Endodermal cell (in vitro differentiated cells): ENCODE results near the gene DHRS4L2. TPM values are rescaled to one million over a fixed set of nuclear protein-coding genes. Genes with fewer than 3 reads are reported as not detected.
A peak's percentile ranks its signal among the peaks of the same experiment; 100 is the strongest.
"Not testable (repeated sequence)": the region's sequence is repeated elsewhere in the genome, so short reads cannot be mapped to it uniquely, and the experiment has no call there.

ENCODE experiments used
- DNase-seq: peaks from one replicate; pipeline ENCODE4 v3.0.0-alpha.2; 2017
- H3K27ac ChIP-seq: 2 replicates; pipeline ENCODE4 v1.5.1; 2013; ENCODE audit warnings: mild to moderate bottlenecking, low read depth, low read length, moderate library complexity
- H3K27me3 ChIP-seq: 2 replicates; pipeline ENCODE4 v1.6.1; 2013; ENCODE audit warnings: mild to moderate bottlenecking, low read length, moderate library complexity; ENCODE audit not compliant: insufficient read depth, control insufficient read depth, poor library complexity, severe bottlenecking
- H3K36me3 ChIP-seq: 2 replicates; pipeline ENCODE4 v1.7.0; 2013; ENCODE audit warnings: mild to moderate bottlenecking, low read length, moderate library complexity; ENCODE audit not compliant: control insufficient read depth, insufficient read depth
- H3K4me1 ChIP-seq: one replicate; pipeline ENCODE4 v1.7.0; 2013; ENCODE audit warnings: low read length; ENCODE audit not compliant: control insufficient read depth, insufficient read depth
- H3K4me3 ChIP-seq: 2 replicates; pipeline ENCODE4 v1.5.1; 2013; ENCODE audit warnings: mild to moderate bottlenecking, low read length, moderate library complexity
- H3K9ac ChIP-seq: 2 replicates; pipeline ENCODE4 v1.6.1; 2013; ENCODE audit warnings: mild to moderate bottlenecking, low read length, moderate library complexity; ENCODE audit not compliant: poor library complexity, severe bottlenecking; ENCODE audit errors: extremely low read depth
- H3K9me3 ChIP-seq: 2 replicates; pipeline ENCODE4 v1.6.1; 2013; ENCODE audit warnings: mild to moderate bottlenecking, low read length, moderate library complexity; ENCODE audit not compliant: control insufficient read depth
- H3K27ac Mint-ChIP-seq: 2 replicates; pipeline ENCODE4 v1.8.0; 2020; ENCODE audit warnings: mixed read lengths
- H3K27me3 Mint-ChIP-seq: 2 replicates; pipeline ENCODE4 v1.8.0; 2021; ENCODE audit warnings: mild to moderate bottlenecking, mixed read lengths; ENCODE audit not compliant: insufficient read depth
- H3K36me3 Mint-ChIP-seq: 2 replicates; pipeline ENCODE4 v1.8.0; 2020; ENCODE audit warnings: low read depth, mixed read lengths
- H3K4me1 Mint-ChIP-seq: 2 replicates; pipeline ENCODE4 v1.8.0; 2020; ENCODE audit warnings: mixed read lengths
- H3K4me3 Mint-ChIP-seq: 2 replicates; pipeline ENCODE4 v1.8.0; 2020; ENCODE audit warnings: mild to moderate bottlenecking, moderate library complexity, mixed read lengths
- H3K9me3 Mint-ChIP-seq: 2 replicates; pipeline ENCODE4 v1.8.0; 2020; ENCODE audit warnings: mild to moderate bottlenecking, mixed read lengths
- CTCF ChIP-seq: fragments of 200-600 bp; sonication (generic); conservative IDR thresholded peaks from 2 replicates; pipeline ENCODE4 v1.5.0; 2021; ENCODE audit warnings: antibody characterized with exemption, mild to moderate bottlenecking
- WGBS, 2 experiments: methylation state at CpG; one replicate each; pipeline versions ENCODE4 v1.1.5 to v1.1.7; 2013; ENCODE audit warnings: missing lambda C conversion rate in 2 of 2, mixed read lengths in 1 of 2; ENCODE audit not compliant: insufficient coverage in 1 of 2, insufficient read length in 1 of 2; 5-methylcytosine and 5-hydroxymethylcytosine counted together
- total RNA-seq, 2 donors: library from RNA; stranded (reverse); fragmentation: NEBNext Ultra II Directional in 1 of 2; extraction: Animal tissue kit (Norgen Biotek cat#: 25700) in 1 of 2; gene quantifications; 2 replicates in 1 of 2; 3 replicates in 1 of 2; pipeline ENCODE4 v1.2.1, GENCODE V29; 2021

The DHRS4L2 gene
- total RNA-seq, 2 donors from 2014 or later = 16.7 to 17.3 TPM

GRCh38 chr14:24019944-24020343, 31.2 kb downstream of the DHRS4L2 start:
- H3K4me3 Mint-ChIP-seq, H3K27ac Mint-ChIP-seq, H3K27me3 ChIP-seq, H3K36me3 ChIP-seq, DNase-seq, H3K27ac ChIP-seq, H3K9ac ChIP-seq, H3K4me1 ChIP-seq, H3K36me3 Mint-ChIP-seq, H3K4me1 Mint-ChIP-seq, H3K9me3 ChIP-seq, H3K4me3 ChIP-seq: not testable (repeated sequence)
- Mint-ChIP-seq H3K9me3 (peaks cover 16% of the 10 kb centered on the region), H3K27me3 (peaks cover 34% of the 10 kb centered on the region)
- WGBS, 2 experiments = 17 to 40% methylated on average over 1 to 2 of the region's 2 CpGs
- TF ChIP-seq CTCF = peak; percentile 56

- not testable (repeated sequence) for H3K9me3 ChIP-seq
Measured at GRCh38 chr14:24020520-24020919, 31.8 kb downstream of the DHRS4L2 start.

GRCh38 chr14:24024939-24025418, 36.2 kb downstream of the DHRS4L2 start:
- H3K36me3 Mint-ChIP-seq, DNase-seq, H3K9me3 ChIP-seq, H3K4me1 Mint-ChIP-seq, H3K27ac ChIP-seq, H3K27ac Mint-ChIP-seq, H3K4me3 Mint-ChIP-seq, H3K27me3 ChIP-seq, H3K4me1 ChIP-seq, H3K9ac ChIP-seq, H3K36me3 ChIP-seq, H3K4me3 ChIP-seq: not testable (repeated sequence)
- Mint-ChIP-seq H3K9me3 (peaks cover 18% of the 10 kb centered on the region), H3K27me3 (peaks cover 43% of the 10 kb centered on the region)
- 60 to 87% methylated on average over 1 to 3 of the region's 3 CpGs for WGBS, 2 experiments

More at GRCh38 chr14:24020520-24020919, 31.8 kb downstream of the DHRS4L2 start:
- H3K36me3 Mint-ChIP-seq, H3K4me1 Mint-ChIP-seq, H3K27ac ChIP-seq, H3K27ac Mint-ChIP-seq, DNase-seq, H3K36me3 ChIP-seq, H3K4me3 Mint-ChIP-seq, H3K27me3 ChIP-seq, H3K4me3 ChIP-seq, H3K9ac ChIP-seq, H3K4me1 ChIP-seq: not testable (repeated sequence)
- Mint-ChIP-seq H3K27me3 (peaks cover 37% of the 10 kb centered on the region), H3K9me3 (peaks cover 16% of the 10 kb centered on the region)
- WGBS, 2 experiments = 87 to 88% methylated on average over 1 to 2 of the region's 3 CpGs

GRCh38 chr14:24029687-24030086, 41.0 kb downstream of the DHRS4L2 start:
- not testable (repeated sequence) for H3K36me3 Mint-ChIP-seq, H3K36me3 ChIP-seq, H3K9ac ChIP-seq, H3K4me3 Mint-ChIP-seq, H3K27ac Mint-ChIP-seq, H3K27ac ChIP-seq, H3K27me3 ChIP-seq, H3K4me3 ChIP-seq, H3K4me1 ChIP-seq, DNase-seq, H3K4me1 Mint-ChIP-seq
- H3K9me3 ChIP-seq = peaks cover 11% of the 10 kb centered on the region
- 89 to 100% methylated on average over 1 to 2 of the region's 3 CpGs for WGBS, 2 experiments
- peaks cover 54% of the 10 kb centered on the region for H3K9me3 Mint-ChIP-seq
- peaks cover 38% of the 10 kb centered on the region for H3K27me3 Mint-ChIP-seq

GRCh38 chr14:24031331-24031730, 42.6 kb downstream of the DHRS4L2 start:
- not testable (repeated sequence) for H3K4me3 Mint-ChIP-seq, H3K4me3 ChIP-seq, H3K27me3 ChIP-seq, H3K4me1 ChIP-seq, DNase-seq, H3K9ac ChIP-seq, H3K27ac Mint-ChIP-seq, H3K36me3 Mint-ChIP-seq, H3K36me3 ChIP-seq, H3K4me1 Mint-ChIP-seq, H3K27ac ChIP-seq
- H3K9me3 ChIP-seq = peaks cover 11% of the 10 kb centered on the region
- H3K9me3 Mint-ChIP-seq = peaks cover 54% of the 10 kb centered on the region
- WGBS, 2 experiments = 89% methylated on average over 1 of the region's 2 CpGs; no CpG with 5 or more reads in 1 of the 2 experiments
- peaks cover 32% of the 10 kb centered on the region for H3K27me3 Mint-ChIP-seq
